Central memory CD4-positive, alpha-beta T cell (primary cell): Measurements from ENCODE around the gene TTLL1.
"Not testable (repeated sequence)": the region's sequence is repeated elsewhere in the genome, so short reads cannot be mapped to it uniquely, and the experiment has no call there.

Experiments used
- DNase-seq: peaks from one replicate; pipeline ENCODE4 v3.0.0; 2022

Gene TTLL1

DNA sequence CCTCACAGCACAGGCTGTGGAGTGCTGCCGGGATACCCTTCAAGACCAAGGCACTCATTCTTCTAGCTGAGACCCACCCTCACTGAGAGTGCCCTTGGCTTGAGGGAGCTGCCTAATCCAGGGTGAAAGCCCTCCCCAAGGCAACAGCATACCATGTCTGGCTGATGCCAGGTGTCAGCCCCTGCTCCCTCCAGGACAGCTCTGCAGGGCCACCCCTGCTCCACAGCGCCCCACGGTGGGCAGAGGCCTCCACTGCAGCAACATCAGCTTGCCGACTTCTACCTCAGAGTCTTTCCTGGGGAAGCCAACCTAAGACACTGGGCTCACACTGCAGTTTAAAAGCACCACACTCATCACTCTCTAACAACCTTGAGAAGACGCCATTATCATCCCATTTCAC lies 29.0 kb downstream of the TTLL1 start:
- DNase-seq: peak; percentile 20

DNA sequence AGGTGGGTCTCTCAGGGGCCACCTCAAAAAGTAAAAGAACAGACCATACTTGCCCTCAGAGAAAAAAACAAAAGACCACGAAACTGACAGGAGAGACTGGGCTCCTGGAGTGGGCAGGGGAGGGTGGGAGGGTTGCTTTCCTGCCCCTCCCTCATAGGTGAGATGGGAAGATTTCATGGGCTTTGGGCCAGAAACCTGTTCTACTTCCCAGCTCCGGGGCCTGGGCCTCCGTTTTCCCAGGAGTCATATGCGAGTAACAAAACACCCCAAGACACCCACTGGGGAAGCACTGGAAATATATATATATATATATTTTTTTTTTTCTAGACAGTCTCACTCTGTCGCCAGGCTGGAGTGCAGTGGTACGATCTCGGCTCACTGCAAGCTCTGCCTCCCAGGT lies 31.6 kb downstream of the TTLL1 start:
- no peak for DNase-seq

DNA sequence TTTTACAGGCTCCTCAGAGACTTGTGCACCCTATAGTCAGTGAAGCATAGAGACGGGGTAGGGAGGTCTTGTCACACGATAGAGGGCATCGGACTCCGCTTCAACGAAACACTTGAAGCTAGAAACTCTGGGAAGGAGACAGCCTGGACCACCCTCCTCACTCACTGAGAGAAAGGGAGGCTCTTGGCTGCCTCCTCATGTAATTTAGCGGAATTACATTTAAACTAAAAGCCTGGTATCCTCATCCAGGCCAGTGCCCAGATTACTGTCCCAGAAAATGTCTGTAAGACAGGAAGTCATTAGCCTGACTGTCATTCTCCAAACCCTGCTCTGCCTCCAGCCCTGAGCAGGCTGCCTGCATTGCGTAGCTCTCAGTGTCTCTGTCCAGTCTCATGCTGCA lies 36.0 kb downstream of the TTLL1 start:
- DNase-seq: no peak

DNA sequence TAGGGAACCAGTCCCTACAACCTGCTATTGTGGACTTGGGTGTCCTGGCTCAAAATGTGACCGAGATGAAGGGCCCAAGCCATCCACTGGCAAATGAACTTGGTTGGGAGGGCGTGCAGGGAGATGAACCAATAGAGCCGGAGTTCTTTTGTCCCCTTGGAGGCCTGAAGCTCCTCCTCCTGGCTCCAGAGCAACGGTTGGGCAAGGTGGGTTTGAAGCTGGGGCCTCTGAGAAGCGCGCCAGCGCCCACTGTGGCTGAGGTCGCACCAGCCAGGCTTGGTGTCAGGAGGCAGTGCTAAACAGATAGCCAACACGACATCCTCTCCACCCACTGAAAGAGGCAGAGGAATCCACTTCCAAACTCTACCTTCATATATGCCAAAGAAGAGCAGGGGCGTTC lies 38.2 kb downstream of the TTLL1 start:
- no peak for DNase-seq

DNA sequence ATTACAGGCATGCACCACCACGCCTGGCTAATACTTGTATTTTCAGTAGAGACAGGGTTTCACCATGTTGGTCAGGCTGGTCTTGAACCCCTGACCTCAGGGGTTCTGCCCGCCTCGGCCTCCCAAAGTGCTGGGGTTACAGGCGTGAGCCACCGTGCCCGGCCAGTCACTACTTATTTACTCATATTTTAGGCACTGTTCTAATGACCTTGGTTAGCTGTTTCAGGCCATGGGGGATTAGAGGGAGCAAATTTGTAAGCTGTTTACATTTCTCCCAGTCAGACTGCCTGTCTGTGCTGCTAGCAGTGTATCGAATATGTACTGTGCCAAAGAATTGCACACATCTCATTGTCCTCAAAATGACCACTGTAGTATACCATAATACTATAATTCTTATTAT lies 41.6 kb downstream of the TTLL1 start:
- no peak for DNase-seq

DNA sequence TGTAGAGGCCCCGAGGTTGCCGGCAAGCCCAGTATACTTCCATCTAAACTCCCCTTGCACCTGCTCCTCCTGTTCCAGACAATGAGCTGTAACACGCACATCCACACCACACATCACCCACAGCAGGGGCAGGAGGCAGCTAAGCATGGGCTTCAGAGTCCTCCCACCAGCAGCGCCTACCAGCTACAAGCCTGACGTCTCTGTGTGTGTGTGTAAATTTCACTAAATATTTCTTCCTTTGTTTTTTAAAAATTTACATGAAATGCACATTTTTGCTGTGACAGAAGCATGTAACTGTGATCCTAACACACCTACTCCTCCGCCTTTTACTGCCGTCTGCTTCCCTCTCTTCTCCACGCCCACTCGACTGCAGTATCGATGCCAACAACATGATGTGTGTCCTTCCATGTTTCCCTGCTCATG lies 44.9 kb downstream of the TTLL1 start:
- DNase-seq: no peak

DNA sequence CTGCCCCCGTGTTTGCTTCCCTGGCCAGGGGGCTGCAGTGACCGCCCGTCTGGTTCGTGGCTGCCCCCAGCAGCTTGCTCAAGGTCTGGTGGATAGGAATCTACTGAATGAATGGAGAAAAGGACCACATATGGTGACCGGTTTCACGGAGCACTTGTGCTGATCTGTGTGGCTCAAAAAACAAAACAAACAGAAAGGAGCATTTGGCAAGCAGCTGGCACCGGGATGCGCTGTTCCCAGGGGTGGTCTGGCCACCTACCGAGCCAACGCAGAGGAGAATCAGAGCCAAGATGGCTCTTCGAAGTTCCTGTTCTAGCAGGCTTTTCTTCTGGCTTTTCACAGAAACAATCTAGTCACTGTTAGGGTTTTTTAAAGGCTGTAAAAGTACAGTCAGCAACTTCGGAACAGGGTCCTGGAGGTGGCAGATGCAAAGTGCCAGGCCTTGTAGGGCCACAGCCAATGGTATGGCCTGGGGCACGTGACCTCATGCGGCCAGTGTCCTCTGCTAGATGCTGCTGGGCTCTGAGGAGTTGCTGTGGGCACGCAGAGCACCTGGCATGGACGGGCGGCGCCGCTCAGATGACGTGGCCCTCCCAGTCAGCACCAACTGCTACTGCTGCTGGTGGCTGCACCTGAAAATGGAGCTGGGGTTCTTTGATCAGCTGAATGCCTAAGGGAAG lies 47.0 kb downstream of the TTLL1 start:
- DNase-seq: no peak

DNA sequence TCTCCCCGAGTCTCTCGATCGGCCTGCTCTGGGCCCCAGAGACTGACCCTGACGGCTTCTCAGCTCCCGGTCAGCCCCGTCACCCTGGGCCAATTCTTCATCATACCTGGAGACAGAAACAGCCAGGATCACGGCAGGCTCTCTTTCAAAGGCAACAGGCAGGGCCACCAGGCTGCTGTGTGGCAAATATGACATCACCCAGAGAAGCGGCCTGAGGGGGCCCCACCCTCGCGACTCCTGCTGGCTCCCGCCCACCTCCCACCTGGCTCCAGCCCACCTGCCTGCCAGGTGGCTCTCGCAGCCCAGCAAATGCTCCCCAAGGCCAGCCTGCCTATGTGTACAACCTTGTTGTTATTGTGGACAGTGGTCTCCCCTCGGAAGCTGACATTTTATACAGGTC lies 49.4 kb downstream of the TTLL1 start:
- no peak for DNase-seq

DNA sequence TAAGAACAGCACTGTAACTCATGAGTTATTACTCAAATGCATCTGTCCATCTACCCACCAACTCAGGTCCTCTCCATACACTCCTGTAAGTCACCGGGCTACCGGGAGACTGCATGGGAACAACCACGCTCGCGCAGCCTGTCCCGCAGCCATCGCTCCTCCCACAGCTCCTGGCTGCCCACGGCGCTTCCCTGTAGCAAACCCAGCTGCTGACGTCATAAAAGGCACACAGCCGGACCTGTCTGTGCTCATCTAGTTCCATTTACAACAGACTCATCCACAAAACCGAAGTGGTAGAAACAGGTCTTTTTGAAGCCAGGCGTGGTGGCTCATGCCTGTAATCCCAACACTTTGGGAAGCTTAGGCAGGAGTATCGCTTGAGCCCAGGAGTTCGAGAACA lies 50.9 kb downstream of the TTLL1 start:
- DNase-seq: no peak

DNA sequence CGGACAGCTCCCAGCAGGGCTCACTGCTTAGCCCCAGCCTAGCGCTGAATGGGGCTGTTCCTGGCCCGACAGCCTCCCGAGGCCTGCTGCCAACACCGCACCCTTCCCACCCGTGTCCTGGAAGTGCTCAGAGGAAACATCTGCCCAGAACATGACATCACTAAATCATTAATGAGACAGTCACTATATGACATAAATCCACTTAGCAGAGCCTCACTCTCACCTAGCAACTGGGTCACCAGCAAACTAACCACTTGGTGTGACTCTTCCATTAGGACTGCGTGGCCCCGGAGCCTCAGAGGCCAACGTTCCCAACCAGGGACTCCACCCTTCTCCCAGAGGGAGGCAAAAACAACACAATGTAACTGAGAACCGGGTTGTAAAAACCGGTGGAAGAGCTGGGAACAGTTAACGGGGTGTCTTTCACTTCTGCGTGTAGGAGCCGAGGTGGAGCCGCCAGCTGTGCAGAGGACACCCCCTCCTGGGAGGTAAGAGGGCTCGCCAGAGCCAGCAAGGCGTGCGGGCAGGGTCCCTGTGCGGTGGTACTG lies 52.8 kb downstream of the TTLL1 start:
- DNase-seq: no peak

DNA sequence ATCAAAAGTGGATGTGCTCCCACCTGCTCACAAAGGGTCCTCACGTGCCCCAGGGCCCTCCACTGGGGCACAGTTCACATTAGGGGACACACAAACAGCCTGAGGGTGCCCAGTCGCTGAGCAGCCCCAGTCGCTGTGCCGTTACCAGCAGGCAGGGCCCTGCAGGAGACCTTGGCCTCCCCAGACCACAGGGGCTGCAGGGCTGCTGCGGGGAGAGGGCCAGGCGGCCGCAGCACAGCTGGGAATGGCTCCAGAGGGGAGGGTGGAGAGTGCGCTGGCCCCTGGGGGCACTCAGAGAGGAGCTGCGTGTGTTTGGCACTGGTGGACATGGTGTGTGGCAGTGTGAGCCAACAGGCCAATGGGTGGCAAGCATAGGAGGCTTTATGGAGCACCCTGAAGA lies 53.9 kb downstream of the TTLL1 start:
- no peak for DNase-seq

DNA sequence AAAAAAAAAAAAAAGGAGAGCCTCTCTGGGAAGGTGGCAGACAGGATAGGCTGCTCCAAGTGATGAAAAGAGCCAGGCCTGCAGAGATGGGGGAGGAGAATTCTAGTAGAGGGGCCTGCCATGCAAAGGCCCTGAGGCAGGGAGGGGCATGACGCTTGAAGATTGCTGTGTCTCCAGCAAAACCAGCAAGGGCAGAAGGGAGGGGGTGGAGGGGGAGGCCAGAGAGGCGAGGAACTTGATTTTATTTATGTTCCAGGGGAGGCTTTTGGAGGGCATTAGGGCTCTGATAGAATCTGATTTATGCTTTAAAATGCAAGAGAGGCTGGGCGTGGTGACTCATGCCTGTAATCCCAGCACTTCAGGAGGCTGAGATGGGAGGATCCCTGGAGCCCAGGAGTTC lies 57.6 kb downstream of the TTLL1 start:
- DNase-seq: no peak

DNA sequence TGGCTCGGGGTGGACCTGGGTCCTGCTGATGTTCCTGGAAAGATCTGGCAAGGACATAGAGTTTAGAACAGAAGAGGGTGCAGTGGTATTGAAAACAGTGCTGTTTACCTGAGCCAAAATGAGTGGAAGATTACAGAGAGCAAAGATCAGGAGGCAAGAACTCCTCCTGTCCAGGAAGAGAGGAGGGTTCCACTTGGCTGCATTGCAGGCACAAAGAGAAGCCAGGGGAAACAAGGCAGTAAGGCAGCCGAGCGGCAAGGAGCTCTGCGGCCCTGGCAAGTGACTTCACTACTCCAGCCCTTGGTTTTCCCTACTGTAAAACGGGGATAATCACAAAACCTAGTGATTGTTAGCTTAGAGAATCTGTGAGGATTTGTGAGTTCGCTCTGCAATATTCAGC lies 70.6 kb downstream of the TTLL1 start:
- no peak for DNase-seq

DNA sequence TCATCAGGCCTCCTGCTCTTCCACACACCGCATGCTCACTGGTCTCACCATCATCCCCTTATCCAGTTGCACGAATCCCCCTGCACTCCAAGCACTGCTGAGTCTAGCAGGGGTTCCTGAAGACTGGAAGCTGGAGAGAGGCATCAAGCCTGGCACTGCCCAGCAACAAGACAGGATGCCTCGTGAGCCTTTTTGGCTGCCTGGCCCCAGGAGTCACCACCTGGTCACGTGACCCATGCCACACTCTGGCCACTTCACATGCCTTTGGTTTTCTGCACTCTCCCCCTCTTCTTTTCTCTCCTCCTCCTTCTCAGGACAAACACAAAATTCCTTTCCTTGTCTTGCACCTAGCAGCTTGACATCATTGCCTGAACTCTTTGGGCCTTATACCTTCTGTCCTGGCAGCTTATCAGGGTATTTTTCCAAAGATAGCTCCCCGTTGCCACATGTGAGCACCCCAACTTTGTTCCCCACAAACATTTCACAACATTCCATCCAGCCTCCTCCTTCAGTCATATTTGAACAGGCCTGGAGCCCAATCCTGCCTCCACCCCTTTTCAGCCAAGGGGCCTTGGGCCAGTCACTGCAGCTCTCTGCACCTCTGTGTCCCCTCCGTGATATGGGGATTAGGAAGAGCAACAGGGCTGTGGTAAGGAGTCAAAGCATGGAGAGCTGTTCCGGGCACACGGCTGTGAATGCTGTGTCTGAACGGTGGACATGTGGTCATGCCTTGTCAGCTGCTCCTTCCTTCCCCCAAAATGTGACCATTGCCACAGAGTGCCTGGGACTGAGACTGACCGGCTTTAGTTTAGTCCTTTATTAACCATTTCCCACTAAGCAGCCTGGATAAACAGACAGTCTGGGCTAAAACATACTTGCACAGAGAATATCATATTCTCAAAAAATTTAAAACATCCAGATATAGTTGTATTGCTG lies 71.4 kb downstream of the TTLL1 start:
- DNase-seq: no peak

DNA sequence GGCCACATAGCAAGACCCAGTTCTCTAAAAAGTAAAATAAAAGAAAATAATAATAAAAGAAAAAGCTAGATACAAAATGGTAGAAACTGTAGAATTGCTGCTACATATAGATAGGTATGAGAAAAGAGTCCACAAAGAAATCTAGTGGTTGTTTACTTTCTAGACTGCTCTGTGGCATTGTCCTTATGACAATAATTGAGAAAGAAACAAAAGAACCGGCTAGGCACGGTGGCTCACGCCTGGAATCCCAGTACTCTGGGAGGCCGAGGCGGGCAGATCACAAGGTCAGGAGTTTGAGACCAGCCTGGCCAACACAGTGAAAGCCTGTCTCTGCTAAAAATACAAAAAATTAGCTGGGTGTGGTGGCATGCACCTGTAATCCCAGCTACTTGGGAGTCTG lies 73.0 kb downstream of the TTLL1 start:
- DNase-seq: not testable (repeated sequence)

DNA sequence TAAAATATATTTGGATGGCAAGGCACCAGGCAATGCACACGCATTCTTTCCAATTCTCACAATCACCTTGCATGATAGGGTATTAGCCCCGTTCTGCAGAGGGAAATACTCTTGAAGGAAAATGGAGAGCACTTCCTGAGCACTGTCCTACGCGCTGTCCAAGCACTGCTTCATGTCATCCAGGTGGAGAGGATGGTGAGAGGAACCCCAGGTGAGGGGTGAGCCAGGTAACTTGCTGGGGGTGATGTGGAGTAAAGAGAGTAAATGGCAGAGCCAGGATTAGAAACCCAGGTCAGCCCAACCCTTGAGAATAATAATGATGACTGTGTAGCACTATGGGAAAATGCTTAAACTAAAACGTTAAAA lies 73.5 kb downstream of the TTLL1 start:
- no peak for DNase-seq

DNA sequence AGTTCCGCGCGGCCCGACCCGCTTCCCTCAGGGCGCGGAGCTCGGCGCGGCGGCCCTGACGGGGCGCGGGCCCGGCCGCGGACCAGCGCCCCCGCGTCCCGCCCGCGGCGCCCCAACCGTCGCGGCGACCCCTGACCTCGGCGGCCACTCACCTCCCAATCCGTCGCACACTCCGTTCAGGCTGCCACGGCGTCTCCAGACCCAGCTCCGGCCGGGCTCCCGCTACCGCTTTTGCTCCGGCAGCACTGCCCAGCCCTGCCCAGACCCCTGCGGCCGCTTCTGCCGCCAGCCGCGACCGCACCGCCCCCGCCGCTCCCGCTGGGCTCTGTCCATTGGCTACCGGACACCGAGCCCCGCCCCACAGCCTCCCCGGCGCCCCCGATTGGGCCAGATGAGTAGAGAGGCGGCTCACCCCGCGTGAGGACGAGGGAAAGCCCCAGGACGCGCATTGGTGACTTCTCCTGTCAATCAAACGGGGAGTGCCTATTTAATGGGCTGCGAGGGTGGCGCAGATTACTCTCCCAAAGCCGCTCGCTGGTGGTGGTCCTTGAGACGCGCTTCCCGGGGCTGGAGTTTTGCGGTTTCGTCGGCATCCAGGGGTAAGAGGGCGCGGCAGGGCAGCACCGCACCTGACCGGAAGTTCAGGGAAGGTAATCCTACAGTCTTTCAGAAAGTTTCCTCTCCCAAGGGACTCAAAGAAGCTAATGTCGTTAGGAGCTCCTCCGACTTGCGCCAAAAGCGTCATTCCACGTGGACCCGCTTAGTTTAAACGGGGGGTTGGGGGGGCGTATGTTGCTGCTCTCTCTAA lies 74.1 kb downstream of the TTLL1 start, which contains the start of gene PACSIN2:
TSS of gene PACSIN2 (minus strand) at position 281 of the 808 bp plus-strand sequence. CDS start 103,069 bp downstream, outside the sequence.
- DNase-seq: peak; percentile 97

DNA sequence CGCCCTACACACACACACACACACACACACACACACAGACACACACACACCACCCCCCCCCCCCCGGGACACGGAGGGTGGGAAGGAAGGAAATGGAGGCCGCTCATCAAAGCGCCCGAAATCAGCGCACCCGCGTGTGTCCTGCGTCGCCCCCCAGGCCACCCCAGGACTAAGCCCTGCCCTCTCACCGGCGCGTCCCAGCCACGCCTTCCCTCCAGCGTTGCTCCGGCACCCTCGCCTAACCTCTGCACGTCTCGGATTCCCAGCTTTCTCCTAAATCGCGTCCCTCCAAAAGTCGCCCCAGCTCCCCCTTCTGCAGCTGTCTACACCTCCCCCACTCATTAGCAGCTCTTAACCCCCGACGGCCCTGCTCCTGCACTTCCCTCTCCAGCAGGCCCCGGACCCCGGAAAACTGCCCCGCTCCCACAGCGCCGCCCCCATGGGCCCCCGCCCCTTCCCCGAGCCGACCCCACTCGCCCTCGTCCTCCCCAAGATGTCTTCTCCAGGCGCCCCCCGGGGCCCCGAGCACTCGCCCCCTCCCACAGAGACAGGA lies 74.8 kb downstream of the TTLL1 start:
- peak; percentile 38 for DNase-seq

DNA sequence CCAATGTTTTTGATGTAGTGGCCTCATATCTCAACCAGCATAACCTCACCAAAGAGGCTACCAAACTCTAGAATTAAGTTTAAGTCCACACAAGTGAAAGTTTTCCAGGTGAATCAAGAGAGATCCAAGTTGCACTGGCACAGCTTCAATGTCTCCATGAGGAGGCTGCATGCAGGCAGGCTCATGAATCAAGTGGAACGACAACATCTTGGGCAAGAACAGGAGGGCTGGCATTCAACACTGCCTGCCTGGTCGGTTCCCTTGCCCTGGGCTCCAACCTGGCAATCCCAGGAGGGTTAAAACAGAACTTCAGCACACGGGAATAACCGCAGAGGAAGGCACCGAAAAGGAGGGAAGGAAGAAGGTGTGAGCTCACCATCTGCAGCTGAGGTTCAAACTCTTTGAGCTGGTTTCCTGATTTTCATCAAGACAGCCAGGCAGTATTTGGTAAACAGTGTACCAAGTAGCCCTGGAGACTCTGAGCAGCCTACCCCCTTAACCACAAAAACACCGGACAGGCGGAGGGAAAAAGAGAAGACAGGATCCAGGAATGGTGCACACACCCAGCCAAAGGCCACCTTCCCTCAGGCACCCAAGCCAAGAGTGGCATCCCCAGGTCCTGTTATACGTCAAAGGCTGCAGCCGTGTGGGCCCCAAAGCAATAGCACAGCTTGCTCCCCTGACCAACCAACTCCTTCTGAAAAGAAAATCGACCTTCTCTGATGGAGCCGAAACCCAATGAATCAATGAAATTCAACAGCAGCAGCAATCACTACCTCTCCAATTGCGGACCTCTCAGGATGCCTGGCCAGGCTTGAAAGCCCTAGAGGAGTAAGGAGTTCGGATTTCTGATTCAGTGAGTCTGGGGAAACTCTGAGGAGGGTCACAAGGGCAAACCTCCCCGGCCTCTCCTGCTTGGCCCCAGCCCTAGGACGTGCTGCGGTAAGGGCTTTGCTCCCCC lies 75.6 kb downstream of the TTLL1 start:
- DNase-seq: no peak

DNA sequence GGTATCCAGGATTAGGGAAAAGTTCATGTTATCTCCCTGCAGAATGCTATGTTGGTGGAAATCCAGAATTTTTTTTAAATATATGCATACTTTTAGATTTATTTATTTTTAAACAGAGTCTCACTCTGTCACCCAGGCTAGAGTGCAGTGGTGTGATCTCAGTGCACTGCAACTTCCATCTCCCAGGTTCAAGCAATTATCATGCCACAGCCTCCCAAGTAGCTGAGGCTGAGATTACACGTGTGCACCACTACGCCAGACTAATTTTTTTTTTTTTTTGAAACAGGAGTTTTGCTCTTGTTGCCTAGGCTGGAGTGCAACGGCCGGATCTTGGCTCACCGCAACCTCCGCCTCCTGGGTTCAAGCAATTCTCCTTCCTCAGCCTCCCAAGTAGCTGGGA lies 76.8 kb downstream of the TTLL1 start:
- DNase-seq: no peak

DNA sequence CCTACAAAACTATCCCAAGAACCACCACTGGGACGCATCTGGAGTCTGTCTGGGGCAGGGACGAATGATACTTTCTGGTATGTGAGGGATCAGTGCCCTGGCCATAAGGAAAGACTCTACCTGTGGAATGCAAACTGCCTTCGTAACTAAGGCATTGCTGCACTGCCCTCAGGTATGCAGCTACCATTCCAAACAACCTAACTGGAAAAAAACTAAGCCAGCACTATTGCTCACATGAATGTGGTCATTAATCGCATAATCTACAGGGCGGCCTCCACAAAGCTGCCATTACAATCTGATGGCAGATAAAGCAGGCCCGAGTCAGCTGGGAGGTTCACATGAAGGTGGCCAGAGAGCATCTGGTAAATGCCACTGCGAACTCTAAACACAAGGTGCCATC lies 78.1 kb downstream of the TTLL1 start:
- no peak for DNase-seq

DNA sequence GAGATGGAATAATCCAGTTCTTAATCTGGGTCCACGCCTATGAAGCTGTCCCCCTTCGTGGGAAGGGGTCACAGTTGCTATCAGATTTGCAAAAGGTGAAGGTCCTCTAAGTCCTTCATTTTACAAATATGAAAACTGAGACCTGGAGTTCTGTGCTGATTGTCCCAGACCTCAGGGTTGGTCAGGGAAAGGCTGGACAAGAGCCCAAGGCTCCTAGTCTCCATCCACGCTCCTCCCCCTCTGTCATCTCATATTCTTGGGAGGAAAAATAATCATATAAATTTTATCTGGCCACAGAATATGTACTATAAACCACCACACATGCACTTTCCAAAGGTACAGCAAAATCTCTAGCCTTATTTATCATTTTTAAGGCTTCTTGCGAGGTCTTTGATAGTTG lies 79.7 kb downstream of the TTLL1 start:
- no peak for DNase-seq
